Right lobe of liver (tissue), 4 donors: ENCODE data around the gene EBP.

Source experiments
- CTCF ChIP-seq, 4 donors: fragments of 200-600 bp in 3 of 4; fragments of 450-650 bp in 1 of 4; IDR thresholded peaks; one replicate each; pipeline versions ENCODE4 v1.5.1 to v1.8.0; 2016 to 2022; ENCODE audit warnings: antibody characterized with exemption in 4 of 4, mild to moderate bottlenecking in 2 of 4
- POLR2A ChIP-seq: fragments of 450-650 bp; IDR thresholded peaks from one replicate; pipeline ENCODE4 v1.6.1; 2017; ENCODE audit warnings: antibody characterized with exemption, mild to moderate bottlenecking
- donor health status: DM: no; HTN: no; CAD: no.
- donor health status: DM: no; HTN: no; CAD: no.
- donor health status: DM: no; HTN: yes; CAD: no.

GRCh38 chrX:48514868-48515460 is 6.6 kb upstream of the EBP start:
- TF ChIP-seq POLR2A (no peak), CTCF (IDR thresholded peaks at IDR 0.05) (no peak)
